Fibroblast of villous mesenchyme (primary cell): ENCODE results near the gene VIL1. TPM values are rescaled to one million over a fixed set of nuclear protein-coding genes. Genes with fewer than 3 reads are reported as not detected.

ENCODE experiments used
- DNase-seq: peaks from one replicate; pipeline ENCODE4 v3.0.0-alpha.2; 2010; ENCODE audit warnings: low read depth
- H3K4me3 ChIP-seq: 2 replicates; pipeline ENCODE4 v1.5.1; 2011; ENCODE audit warnings: low read depth, mild to moderate bottlenecking, low read length
- total RNA-seq: library from RNA; depleted of rRNA; stranded (reverse); fragments of >200 nt; gene quantifications from 2 replicates; pipeline ENCODE4 v1.2.3, GENCODE V29; 2012
- TF ChIP-seq, protein P1 (sequence below): IDR thresholded peaks from 2 replicates; pipeline ENCODE4 v1.5.1; 2012; ENCODE audit warnings: low read depth, mild to moderate bottlenecking, low read length; ENCODE audit not compliant: insufficient read depth

Gene VIL1
- total RNA-seq: under 0.01 TPM in 1 of 2 replicates, not detected in the other

DNA sequence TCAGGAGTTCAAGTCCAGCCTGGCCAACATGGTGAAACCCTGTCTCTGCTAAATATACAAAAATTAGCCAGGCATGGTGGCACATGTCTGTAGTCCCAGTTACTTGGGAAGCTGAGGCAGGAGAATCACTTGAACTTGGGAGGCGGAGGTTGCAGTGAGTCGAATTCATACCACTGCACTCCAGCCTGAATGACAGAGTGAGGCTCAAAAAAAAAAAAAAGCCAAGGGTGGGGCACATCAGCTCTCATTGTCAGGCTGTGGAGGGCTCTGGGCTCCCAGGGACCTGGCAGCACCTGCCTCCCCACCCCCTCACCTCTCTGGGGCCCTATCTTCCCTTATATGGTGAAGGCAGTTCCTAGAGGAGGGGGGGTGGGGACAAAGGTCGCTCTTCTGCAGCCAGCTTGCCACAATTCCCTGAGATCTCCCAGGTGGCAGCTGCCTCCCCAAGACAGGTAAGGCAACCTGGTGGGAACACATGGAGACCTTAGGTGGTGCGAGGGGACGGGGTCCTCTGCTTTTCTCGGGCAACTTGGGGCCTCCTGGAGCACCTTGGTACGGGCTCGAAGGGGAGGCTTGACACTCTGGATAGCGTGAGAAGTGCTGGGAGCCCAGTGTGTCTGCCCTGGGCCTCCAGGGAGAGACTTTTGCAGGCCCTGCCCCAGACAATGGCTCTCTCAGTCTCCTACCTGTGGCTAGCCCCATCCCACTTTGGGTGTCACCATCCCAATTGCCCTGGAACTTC, at the start of gene VIL1:
VIL1 (plus strand) TSS at position 407 of the 742 bp plus-strand sequence. CDS start 4,656 bp downstream, outside the sequence.
- no peak for DNase-seq
- H3K4me3 ChIP-seq: no peak within 1 kb of the TSS
- TF ChIP-seq, protein P1, sequence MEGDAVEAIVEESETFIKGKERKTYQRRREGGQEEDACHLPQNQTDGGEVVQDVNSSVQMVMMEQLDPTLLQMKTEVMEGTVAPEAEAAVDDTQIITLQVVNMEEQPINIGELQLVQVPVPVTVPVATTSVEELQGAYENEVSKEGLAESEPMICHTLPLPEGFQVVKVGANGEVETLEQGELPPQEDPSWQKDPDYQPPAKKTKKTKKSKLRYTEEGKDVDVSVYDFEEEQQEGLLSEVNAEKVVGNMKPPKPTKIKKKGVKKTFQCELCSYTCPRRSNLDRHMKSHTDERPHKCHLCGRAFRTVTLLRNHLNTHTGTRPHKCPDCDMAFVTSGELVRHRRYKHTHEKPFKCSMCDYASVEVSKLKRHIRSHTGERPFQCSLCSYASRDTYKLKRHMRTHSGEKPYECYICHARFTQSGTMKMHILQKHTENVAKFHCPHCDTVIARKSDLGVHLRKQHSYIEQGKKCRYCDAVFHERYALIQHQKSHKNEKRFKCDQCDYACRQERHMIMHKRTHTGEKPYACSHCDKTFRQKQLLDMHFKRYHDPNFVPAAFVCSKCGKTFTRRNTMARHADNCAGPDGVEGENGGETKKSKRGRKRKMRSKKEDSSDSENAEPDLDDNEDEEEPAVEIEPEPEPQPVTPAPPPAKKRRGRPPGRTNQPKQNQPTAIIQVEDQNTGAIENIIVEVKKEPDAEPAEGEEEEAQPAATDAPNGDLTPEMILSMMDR: no peak

DNA sequence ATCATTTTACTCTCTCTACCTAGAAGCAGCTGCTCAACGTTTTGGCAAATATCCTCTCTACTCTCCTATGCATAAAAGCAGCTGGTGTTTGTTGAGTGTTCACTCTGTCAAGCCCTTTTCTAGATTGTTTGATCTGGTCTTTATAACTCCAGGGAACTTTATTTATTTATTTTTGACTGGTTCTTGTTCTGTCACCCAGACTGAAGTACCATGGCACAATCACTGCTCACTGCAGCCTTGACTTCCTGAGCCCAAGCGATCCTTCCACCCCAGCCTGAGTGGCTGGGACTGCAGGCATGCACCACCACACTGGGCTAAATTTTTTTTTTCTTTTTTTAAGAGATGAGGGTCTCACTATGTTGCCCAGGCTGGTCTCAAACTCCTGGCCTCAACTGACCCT, 49.6 kb upstream of the VIL1 start:
- TF ChIP-seq, protein P1: no peak
- DNase-seq: no peak

DNA sequence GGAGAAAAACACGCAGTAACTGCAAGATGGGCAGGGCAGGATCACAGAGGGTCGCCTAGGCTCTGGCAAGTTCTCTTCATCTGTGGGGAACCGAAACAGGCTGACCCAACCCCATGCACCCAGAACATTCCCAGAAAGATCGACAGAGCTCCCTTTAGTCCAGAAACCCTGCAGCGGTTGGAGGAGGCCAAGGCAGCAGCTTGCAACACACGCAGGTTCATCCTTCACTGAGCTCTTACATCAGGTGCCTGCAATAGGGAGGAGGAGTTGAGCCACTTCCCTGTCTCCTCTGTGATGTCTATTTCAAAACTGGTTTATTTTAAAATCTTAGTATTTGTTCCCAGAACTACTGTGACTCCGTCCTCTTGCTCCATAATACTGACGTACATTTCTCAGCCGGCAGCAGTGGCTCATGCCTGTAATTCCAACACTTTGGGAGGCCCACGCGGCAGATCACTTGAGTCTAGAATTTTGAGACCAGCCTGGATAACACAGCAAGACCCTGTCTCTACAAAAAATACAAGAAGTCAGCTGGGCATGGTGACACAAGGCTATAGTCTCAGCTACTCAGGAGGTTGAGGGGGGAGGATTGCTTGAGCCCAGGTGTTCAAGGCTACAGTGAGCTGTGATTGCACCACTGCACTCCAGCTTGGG, 48.4 kb upstream of the VIL1 start:
- DNase-seq: peak; percentile 95
- TF ChIP-seq, protein P1: no peak
- H3K4me3 ChIP-seq: no peak overlapping the region

More for the DNA sequence above, 49.6 kb upstream of the VIL1 start:
- no peak overlapping the region for H3K4me3 ChIP-seq

DNA sequence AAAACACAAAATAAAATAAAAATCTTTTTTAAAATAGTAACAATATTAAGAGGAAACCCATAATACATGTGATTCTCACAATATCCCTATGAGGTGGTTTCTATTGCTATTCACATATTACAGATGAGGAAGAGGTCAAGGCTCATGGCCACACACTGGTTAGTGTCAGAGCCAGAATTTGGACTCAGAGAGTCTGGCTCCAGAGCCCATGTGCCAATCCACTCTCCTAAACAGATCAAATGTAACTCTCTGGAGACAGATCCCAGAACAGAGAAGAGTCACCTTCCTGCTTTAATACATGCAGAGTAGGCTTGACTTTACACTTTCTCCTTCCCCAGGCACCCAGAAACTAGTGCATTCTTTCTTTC, 47.0 kb upstream of the VIL1 start:
- no peak for DNase-seq
- TF ChIP-seq, protein P1: no peak
- no peak overlapping the region for H3K4me3 ChIP-seq

DNA sequence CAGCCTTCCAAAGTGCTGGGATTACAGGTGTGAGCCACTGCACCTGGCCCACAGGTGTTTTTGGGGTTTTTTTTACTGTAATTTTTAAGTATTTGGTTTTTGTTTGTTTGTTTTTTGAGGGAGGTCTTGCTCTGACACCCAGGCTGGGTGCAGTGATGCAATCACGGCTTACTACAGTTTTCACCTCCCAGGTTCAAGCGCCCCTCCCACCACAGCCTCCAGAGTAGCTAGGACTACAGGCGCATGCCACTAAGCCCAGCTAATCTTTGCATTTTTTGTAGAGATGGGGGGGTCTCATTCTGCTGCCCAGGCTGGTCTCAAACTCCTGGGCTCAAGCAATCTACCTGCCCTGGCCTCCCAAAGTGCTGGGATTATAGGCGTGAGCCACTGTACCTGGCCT, 44.1 kb upstream of the VIL1 start:
- peak; percentile 65 for DNase-seq
- TF ChIP-seq, protein P1: no peak
- H3K4me3 ChIP-seq: no peak overlapping the region

DNA sequence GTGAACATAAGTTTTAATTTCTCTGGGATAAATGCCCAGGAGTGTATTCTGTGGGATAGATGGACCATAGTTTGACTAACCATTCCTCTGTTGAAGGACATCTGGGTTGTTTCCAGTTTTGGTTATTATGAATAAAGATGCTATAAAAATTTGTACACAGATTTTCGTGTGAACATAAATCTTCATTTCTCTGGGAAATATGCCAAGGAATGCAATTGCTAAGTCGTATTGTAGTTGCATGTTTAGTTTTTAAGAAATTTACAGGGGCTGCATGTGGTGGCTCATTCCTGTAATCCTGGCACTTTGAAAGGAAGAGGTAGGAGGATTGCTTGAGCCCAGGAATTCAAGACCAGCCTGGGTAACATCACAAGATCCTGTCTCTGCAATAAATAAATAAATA, 43.7 kb upstream of the VIL1 start:
- H3K4me3 ChIP-seq: no peak overlapping the region
- peak; percentile 98 for DNase-seq
- TF ChIP-seq, protein P1: no peak

DNA sequence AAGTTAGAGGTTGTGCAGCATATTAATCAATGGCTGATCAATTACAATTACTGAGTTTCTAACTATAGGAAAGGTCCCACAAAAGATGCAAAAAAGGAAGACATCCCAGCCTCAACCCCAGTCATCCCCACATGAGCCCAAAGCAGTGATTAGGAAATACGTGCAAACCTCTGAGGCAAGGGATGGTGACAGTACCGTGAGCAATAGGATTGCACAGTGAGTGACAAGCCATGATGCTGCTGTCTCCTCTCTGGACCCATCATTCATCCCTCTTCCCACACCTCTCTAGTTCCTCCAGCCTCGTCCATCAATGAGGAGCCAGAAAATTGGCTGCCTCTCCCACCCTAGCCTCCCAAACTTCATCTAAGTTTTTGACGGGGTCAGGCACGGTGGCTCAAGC, 40.9 kb upstream of the VIL1 start:
- no peak overlapping the region for H3K4me3 ChIP-seq
- no peak for DNase-seq
- TF ChIP-seq, protein P1: no peak
